NCI-H2107 treated with DMSO at 0.1 percent for 48 hours (cell line): ENCODE measurements around the gene GPR152.

Experiments
- DNase-seq: peaks from one replicate; lab custom pipeline; 2025; ENCODE audit not compliant: unreplicated experiment; lab: John Stamatoyannopoulos, UW

The GPR152 gene

DNA sequence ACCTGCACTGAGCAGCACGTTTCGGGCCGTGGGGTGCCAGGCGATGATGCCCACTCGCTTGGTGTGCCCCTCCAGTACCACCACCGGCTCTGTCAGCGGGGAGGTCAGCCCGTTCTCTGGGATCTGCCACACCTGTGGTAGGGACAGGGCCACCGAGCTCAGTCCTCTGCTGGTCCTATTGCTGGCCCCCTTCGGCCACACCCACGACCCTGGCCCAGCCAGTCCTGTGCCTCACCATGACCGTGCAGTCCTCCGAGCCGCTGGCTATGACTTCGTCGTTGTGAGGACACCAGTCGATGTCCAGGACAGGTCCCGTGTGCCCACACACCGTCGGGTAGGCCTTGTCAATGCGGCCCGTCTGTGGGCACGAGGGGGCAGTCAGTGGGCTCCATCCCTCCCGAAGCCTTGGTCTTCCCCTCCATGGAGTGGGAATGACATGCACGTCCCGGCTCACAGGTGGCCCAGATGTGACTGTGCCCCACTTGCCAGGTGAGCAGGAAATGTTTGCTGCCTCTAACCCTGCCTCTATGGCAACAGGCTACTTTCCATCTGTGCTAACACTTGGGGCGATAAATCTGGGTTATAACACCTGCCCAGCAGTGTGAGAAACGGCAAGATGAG, 10.7 kb downstream of the GPR152 start:
- DNase-seq: no peak

DNA sequence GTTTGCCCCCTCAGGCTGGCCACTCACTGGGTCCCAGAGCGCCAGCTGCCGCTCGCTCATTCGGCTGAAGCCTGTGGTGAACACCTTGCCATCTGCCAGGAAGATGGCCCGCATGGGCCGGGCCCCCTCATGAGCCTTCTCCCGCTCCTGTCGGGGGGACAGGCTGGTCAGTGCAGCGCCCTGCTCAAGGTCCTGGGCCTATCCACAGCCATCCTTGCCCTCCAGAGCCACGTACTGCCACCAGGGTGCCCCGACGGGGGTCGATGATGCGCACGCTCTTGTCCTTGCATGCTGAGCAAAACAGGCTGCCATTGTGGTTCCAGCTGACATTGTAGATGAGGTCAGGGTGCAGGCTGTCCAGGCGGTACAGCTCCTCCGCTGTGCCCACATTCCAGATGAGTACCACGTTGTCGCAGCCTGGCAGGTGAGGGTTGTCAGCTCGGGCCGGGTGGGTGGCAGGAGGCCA, 11.4 kb downstream of the GPR152 start:
- DNase-seq: no peak

DNA sequence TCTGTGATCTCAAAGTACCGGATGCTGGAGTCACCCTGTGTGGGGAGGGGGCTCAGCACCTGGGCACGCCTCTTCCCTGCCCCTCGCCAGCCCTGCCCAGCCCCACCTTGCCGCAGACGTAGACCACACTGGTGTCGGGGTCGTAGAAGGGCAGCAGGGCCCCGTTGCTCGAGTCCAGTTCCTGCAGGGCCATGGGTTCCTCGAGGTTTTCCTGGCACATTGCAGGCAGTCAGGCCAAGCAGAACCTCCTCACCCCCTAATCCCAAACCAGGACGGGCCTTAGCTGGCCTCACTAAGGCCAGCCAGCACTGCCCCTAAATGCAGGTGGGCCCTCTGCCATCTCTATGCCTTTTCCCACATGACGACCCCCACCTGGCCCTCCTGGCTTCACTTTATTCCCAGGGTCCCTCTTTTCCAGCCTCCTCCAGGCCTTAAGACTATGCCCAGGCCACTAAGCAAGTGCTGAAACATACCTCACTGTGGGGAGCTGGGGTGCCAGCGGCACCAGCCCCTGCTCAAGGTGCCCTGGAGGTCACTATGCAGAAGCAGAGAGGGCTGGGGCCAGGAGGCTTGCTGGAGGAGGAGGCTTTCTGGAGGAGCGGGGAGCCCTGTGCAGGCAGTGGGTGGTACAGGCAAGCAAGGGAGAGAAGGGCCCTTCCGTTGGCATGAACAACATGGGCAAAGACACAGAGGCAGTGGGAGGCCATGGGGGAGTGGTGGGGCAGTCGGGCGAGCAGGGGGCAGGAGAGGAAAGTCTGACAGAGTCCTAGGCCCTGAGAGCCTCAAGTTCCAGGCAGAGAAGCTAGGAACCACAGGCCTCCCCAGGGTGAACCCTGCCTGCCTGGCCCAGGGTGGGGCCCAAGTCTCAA, 12.1 kb downstream of the GPR152 start:
- DNase-seq: no peak

DNA sequence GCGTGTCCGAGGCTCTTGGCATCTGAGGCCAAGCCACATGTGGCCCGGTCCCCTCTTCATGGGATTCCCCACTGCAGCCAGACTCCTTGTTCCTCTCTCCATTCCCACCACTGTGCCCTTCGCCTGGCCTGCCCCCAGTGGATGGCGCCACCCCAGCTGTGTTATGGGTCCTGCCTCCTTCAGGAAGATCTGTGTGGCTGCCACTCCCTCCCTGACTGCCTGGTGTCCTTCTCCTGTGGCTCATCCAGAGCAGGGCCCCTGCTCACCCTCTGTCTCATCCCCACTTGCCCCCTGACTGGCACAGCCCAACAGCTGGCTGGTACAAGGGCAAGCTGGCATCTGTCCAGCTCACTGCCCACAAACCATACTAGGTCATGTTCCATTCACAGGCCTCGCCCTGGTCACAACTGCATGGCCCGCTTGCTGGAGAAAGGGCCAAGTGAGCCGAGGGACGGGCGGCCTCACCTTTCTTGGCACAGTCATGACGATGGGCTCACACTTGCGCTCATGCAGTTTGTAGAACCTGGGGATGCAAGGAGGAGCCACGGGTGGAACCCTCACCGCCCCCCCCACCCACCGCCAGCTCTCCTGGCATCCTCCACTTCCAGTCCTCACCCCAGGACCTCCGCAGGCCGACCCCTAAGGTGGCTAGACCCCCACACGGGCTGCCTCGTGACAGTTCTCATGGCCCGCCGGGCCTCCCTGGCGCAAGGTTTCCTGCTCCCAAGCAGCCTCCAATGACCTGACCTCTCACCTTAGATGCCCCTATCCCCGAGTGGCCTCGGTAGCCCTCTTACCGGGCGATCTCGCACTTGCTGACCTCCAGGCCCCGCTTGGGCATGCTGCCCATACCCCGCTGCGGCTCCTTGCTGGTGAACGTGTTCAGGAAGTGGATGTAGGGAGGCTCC, 13.0 kb downstream of the GPR152 start:
- no peak for DNase-seq

DNA sequence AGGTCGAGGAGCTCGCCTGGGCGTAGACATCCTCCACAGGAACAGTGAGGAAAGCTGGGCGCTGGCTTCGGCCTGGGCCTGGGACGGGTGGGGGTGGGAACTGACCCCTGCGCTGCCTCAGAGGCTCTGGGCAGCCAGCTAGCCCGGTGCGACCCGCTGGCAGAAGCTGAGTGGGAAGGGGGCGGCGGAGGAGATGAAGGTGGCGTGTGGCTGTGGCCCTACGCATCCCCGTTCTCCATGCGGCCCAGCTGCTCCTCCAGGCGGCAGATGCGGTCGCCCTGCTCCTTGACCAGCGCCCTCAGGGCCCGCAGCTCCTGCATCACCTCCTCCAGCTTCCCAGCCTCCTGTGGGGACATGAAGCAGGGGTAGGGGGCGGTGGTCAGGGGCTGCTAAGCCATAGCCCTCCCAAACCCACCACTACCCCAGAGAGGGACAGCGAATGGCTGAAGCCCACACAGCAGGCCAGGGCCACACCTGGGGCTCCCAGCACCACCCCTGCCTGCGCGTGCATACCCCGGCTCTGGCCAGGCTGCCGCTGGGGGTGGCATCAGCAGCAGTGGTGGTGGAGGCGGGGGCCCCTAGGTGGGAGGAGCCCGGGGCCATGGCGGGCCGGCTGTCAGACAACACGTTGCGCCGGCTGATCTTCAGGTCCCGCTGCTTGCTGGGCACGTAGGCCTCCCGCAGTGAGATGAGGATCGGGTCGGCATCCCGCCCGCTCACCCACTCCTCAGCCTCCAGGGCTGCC, 14.2 kb downstream of the GPR152 start:
- DNase-seq: no peak

DNA sequence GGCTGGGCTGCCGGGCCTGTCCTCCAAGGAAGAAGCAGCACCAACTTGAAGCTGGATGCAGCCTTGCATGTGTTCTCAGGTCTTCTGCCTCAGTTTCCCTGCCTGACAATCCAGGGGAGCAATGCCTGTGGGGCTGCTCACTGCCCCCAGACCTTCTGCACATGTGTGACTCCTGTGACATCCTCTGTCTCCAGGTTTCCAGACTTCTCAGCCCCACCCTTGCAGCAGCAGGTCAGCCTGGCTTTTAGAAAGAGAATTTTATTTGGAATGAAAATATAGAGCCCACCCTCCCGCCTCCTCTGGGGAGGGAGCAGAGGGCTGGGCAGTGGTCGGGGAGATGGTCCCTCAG, 14.7 kb downstream of the GPR152 start:
- DNase-seq: no peak

DNA sequence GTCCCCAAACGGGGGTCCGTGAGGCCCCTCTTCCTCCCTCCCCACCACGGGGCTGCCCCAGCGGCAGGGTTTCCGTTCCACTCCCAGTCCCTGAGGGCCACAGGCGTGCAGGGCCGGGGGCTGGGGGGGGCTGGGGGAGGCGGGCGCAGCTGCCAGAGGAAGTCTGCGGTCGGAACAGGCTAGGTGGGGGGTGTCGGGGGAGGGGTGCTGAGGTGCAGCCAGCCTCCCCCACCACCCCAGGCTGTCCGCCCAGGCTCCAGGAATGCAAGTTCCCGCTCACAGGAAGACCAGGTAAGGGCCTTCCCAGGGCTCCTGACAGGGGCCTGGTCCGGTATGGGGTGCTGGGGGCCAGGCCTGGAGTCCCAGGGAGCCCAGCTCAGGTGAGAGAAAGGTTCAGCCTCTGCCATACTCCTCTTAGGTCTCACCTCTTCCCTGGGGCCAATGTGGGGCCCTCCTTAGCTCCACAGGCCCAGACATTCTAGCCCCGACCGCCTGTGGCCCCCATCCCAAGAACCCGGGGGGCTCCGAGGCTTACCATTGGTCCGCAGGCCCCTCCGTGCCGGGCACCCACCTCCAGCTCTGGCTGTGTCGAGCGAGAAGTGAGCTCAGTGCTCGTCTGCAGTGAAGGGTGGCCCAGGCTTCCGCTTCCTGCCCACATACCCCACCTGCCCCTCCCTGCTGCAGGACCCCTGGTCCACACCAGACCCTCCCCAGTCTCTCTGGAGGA, 15.3 kb downstream of the GPR152 start, which contains the start of gene PTPRCAP:
PTPRCAP (minus strand) TSS at position 601 of the 727 bp plus-strand sequence; CDS start at position 538, 63 bp downstream.
- no peak for DNase-seq

DNA sequence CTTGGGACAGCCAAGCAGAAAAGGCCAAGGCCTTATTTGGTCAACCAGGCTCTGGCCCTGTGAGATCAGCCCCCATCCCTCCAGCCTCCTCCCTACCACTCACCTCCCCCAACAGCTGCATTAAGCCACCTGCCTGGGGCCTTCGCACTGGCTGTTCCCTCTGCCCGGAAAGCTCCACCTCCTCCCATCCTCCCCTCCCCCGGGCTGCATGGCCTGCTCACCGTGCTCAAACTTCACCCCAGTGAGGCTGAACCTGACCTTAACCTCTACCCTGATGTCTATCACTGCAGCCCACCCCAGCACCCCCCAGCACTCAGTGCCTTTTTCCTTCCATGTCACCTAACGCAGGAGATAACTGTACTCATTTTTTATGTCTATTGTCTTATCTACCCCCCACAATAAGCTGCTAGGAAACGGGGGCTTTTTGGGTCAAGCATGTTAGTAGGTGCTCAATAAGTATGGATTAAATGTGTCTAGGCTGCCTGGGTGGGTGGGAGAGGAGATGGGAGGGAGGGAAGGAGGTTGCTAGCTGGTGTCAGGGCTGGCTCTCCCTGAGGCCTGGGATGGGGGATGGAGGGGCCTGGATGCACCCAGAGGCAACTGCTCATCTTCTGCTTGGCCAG, 16.0 kb downstream of the GPR152 start:
- no peak for DNase-seq

DNA sequence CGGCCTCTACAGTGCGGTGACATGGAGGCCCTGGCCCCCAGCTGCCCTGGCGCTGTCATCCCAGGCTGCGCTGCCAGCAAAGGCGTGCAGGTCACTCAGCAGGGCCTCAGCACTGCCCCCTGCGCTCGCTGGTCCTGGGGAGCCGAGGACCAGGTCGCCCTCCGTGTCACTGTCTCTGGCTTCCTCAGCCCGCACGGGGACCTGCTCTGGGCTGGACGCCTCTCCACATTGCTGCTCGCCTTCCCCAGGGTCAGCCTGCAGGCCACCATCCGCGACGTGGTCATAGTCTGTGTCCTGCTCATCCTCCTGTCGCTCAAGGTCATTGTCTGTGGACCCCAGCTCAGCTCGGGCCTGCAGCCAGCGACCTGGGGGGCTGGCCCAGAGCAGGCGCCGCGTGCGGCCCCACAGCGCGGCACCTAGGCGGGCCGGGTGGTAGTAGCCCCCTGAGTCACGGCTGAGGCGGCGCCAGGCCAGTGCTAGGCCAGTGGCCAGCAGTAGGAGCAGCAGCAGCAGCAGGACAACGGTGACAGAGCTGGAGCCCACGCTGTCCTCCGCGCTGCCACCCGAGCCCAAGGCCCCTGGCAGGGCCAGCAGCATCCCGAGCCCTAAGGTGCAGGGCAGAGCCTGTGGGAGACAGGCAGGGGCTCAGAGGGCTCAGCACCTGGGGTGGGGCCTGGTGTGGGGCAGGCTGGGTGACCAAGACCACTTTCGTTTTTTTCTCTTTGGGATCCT, 16.6 kb downstream of the GPR152 start:
- DNase-seq: no peak

DNA sequence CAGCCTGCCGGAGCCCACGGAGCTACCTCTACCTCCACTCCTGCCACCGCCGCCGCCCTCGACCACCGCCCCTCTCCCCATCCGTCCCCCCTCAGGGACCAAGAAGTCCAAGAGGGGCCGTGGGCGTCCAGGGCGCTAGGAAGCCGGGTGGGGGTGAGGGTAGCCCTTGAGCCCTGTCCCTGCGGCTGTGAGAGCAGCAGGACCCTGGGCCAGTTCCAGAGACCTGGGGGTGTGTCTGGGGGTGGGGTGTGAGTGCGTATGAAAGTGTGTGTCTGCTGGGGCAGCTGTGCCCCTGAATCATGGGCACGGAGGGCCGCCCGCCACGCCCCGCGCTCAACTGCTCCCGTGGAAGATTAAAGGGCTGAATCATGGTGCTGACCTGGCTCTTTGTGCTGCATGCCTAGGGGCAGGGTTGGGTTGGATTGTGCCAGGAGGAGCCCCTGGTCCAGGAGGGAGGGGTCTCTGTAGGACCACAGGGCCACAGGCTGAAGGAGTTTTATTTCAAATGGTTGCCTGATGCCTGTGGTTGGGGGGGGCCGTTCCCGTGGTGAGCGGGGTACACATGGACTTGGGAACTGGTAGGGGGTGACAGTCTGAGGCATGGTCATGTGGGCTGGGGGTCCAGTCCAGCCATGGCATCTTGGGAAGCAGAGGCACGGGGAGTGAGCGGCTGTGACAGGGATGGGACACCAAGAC, 17.4 kb downstream of the GPR152 start:
- DNase-seq: no peak

DNA sequence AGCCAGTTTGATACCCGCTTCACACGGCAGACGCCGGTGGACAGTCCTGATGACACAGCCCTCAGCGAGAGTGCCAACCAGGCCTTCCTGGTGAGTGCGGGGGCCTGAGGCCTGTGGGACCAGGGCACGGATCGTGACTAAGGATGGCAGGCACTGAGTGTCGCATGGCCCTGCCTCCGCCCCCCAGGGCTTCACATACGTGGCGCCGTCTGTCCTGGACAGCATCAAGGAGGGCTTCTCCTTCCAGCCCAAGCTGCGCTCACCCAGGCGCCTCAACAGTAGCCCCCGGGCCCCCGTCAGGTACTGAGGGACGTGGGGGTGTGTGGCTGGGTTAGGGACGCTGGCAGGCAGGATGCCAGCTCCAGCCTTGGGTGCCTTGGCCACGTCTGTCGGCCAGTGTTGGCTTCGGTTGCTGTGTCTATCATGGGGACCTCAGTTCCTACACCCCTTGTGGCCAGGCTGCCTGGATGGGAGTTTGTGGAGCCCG, 18.1 kb downstream of the GPR152 start:
- DNase-seq: no peak

DNA sequence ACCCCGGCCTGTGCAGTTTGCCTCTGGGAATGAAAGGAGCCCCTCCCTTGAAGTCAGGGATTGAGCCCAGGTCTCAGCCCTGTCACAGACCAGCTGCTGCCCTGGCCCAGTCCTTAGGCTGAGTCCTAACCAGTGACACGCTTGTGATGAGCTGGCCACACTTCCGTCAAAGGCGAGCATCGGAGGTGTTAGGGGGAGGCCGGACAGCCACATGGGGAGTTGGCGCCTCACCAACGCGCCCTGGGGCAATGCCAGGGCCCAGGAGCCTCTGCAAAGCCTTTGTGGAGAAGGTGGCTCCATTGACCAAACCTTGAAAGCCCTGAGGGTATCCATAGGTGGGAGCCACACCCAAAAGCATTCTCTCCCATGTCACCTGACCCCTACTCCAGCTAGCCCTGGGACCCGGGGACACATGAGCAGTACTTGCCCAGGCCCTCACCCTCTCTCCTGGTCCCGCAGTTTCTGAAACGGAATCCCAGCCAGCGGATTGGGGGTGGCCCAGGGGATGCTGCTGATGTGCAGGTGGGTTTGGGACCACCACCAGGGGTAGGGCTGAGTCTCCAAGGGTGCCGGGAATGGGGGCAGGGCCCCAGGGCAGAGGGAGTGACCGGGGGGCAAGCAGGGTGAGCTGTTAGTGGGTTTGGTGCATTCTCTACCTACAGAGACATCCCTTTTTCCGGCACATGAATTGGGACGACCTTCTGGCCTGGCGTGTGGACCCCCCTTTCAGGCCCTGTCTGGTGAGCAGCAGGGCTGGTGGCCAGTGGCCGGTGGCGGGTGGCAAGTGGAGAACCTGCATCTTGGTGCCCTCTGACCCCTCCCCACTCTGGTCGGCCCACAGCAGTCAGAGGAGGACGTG, 18.8 kb downstream of the GPR152 start:
- DNase-seq: no peak

DNA sequence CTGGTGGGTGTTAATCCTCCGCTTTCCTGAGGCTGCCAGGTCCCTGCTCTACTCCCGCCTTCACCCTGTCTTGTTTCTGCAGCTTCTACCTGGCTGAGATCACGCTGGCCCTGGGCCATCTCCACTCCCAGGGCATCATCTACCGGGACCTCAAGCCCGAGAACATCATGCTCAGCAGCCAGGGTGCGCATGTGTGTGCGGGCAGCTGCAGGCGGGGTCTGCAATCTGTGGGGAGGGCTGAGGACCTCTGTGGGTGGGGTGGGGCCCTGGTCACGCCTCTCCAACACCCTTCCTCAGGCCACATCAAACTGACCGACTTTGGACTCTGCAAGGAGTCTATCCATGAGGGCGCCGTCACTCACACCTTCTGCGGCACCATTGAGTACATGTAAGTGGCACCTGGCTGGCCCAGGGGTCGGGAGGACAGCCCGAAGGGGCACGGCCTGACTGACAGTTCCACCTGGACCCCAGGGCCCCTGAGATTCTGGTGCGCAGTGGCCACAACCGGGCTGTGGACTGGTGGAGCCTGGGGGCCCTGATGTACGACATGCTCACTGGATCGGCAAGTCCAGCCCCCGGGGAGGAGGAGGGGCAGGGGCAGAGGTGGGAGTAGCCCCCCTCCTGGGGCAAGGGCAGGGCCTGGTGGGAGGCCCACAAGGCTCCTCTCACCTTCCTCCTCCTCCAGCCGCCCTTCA, 19.7 kb downstream of the GPR152 start:
- no peak for DNase-seq

DNA sequence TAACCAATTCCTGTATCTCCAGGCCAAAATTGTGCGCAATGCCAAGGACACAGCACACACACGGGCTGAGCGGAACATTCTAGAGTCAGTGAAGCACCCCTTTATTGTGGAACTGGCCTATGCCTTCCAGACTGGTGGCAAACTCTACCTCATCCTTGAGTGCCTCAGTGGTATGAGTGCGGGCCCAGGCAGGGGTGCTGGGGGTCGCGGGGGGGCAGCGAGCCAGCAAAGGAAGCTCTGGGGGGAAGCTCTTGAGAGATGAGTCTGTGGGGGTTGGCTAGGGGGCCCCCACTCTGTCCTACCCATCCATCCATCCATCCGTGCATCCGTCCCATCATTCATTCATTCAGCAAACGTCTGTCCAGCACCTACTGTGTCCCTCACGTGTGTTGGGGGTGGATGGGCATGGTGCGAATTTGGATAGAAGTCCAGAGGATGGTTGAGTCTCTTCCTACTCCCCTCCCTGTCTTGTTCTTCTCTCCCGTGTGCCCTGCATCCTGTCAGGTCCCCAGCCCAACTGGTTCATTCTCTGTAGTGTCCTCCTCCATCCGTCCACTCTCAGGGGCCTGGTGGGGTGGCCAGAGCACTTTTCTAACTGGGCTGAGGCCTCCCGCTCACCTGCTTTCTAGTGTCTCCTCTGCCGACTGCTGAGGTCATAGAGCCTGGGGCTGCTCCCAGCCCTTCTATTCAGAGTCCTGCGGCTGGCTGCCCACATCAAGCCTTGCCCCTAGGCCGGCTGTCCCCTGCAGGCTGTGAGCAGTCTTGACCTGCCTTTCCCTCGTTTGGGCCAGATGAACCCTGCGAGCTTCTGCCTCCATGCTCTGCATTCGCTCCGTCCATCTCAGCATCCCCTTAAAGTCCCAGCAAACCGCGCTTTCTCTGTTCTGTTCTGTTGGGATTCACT, 20.9 kb downstream of the GPR152 start:
- no peak for DNase-seq

DNA sequence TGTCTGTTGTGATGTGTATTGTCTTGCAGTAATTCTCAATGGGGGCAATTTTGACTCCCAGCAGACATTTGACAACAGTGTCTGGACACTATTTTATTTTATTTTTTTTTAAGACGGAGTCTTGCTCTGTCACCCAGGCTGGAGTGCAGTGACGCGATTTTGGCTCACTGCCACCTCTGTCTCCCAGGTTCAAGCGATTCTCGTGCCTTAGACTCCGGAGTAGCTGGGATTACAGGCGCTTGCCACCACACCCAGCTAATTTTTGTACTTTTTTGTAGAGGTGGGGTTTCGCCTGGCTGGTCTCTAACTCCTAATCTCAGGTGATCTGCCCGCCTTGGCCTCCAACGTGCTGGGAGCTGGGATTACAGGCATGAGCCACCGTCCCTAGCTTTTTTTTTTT, 22.8 kb downstream of the GPR152 start:
- DNase-seq: no peak
